HUDEP-2 (cell line): ENCODE results near the gene SCN1B.
A peak's percentile ranks its signal among the peaks of the same experiment; 100 is the strongest.

Source experiments
- DNase-seq, 76 experiments: peaks; one replicate each; lab custom pipeline; 2025; ENCODE audit not compliant: unreplicated experiment in 76 of 76; lab: John Stamatoyannopoulos, UW

Gene SCN1B

DNA sequence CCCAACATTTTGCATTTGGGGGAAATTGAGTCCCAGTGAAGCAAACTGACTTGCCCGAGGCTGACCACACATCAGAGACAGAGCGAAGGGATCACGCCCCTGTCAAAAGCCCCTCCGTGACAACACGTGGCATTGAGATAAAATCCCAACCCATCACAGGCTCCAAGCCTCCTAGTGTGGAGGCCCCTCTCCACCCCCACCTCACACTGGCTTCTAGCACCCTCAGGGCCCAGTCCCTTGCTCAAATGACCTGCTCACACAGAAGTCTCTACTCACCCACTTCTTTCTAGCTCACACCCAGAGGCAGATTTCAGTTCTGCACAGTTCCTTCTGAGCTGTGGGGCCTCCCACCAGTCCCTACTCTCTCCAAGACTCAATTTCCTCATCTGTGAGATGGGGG is 21.5 kb downstream of the SCN1B start:
- DNase-seq: no peak

- DNase-seq: no peak
These were observed 22.4 kb downstream of the SCN1B start for GRCh38 chr19:35052599-35053190.

GRCh38 chr19:35053667-35054293 is 23.5 kb downstream of the SCN1B start:
- DNase-seq: no peak

DNA sequence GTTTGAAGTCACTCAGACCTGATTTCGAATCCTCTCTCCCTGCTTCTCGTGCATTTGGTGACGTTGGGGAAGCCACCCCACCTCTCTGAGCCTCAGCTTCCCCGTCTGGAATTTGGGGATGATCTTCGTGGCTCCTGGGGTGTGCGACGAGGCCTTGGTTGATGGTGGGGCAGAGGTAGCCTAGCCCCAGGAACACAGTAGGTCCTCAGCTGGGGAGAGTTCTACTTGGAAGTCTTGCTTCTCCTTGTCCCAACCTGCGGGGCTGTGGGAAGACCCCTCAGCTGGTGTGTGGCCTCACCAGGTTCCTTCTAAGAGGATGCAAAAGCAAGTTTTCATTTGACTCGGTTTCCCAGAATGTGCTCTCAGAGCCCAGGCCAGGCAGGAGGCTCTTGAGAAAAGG is 24.4 kb downstream of the SCN1B start:
- no peak for DNase-seq

- no peak for DNase-seq
These were observed 25.5 kb downstream of the SCN1B start for GRCh38 chr19:35055715-35056179.

DNA sequence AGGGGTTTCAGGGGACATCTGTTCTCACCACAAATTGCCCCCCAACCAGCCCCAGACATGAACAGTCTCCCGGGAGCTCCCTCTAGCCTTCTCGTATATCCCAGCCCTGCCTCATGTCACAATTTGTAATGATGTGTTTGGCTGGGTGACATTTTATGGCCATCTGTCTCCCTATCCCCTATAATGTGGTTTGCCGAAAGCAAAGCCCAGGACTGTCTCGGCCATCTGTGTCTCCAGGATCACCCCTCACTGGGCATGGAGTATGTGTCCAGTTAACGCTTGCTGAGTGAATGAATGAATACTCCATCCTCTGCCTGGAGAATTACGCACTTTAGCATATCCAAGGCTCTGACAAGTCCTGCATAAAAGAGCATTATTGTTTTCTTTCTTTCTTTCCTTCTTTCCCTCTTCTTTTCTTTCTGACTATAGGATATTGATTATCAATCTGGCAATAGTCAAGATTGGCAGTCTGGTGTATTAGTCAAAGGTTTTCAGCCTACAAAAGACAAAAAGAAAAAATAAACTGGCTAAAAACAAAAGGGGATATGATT is 26.3 kb downstream of the SCN1B start:
- DNase-seq: no peak

- DNase-seq: no peak
These were observed 28.1 kb downstream of the SCN1B start for GRCh38 chr19:35058370-35058769.

DNA sequence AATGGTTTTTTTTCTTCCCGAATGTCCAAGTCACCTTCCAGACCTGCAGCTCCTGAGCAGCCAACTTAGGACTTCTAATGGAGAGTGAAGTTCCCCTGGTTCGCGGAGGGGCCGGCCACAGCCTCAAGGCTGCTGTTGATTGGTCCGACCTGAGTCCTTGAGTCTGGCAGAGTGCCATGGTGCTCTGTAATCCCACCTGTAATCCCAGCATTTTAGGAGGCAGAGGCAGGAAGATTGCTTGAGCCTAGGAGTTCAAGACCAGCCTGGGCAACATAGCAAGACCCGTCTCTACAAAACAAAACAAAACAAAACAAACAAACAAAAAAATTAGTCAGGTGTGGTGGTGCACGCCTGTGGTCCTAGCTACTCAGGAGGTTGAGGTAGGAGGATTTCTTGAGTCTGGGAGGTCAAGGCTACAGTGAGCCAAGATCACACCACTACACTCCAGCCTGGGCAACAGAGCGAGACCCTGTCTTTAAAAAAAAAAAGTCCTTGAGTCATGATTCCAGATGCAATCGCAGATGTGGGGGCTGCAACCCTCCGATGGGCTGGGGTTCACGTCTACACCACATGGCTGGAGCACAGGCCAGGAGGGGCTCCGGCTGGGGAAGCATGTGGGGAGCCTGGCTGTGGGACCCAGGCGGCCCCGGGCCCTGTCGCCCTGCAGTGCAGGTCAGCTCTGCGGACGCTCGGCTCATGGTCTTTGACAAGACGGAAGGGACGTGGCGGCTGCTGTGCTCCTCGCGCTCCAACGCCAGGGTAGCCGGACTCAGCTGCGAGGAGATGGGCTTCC is 28.9 kb downstream of the SCN1B start:
- DNase-seq: no peak

DNA sequence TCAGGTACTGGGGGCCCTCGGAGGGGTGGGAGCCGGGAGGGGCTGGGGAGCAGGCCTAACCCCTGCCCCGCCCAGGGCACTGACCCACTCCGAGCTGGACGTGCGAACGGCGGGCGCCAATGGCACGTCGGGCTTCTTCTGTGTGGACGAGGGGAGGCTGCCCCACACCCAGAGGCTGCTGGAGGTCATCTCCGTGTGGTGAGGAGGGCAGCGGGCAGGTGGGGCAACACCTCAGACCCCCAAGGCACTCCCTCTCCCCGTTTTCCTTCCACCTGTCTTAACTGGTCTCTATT is 29.5 kb downstream of the SCN1B start:
- no peak for DNase-seq

- no peak for DNase-seq
These were observed 30.0 kb downstream of the SCN1B start for GRCh38 chr19:35060160-35060855.

- no peak for DNase-seq
These were observed 31.5 kb downstream of the SCN1B start for GRCh38 chr19:35061583-35062373.

GRCh38 chr19:35062942-35063341 is 32.7 kb downstream of the SCN1B start:
- no peak for DNase-seq

DNA sequence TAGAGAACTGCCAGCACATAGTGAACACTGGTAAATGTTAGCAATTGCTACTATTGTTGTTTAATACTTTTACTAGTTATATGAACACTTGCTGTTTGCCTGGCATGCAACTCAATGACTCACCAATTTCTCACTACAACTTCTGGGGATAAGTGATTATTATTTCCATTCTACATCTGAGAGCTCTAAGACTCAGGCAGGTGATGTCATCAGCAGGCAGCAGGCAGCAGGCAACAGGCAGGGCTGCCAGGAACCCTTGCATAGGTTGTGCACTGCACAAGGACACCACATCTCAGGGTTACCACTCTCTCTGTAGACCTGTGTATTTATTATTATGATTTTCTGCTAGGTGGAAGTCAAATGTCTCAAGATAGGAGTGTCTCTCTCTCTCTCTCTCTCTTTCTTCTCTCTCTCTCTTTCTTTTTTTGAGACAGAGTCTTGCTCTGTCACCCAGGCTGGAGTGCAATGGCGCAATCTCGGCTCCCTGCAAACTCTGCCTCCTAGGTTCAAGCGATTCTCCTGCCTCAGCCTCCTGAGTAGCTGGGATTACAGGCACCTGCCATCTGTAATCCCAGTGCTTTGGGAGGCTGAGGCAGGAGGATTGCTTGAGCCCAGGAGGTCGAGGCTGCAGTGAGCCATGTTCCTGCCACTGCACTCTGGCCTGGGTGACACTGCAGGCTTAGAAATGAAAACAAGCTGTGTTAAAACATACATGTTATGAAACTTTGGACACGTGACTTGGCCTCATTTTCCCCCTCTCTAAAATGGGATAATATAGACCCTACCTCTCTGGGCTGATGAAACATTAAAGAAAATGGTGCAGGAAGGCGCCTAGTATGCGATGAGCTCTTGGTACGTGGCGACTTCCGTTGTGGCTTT is 33.9 kb downstream of the SCN1B start:
- DNase-seq: peak in 5 of 76 experiments; percentile 13 to 28 (median 16)

DNA sequence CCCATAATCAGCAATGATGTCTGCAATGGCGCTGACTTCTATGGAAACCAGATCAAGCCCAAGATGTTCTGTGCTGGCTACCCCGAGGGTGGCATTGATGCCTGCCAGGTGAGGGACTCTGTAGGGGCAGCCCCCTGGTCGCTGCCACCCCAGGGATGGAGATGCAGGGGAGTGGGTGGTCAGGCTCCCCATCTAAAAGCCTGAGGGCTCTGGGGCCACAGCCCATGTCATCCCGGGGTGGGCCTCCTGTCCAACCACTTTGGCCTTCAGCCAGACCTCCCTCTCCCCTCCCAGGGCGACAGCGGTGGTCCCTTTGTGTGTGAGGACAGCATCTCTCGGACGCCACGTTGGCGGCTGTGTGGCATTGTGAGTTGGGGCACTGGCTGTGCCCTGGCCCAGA is 35.3 kb downstream of the SCN1B start:
- no peak for DNase-seq

DNA sequence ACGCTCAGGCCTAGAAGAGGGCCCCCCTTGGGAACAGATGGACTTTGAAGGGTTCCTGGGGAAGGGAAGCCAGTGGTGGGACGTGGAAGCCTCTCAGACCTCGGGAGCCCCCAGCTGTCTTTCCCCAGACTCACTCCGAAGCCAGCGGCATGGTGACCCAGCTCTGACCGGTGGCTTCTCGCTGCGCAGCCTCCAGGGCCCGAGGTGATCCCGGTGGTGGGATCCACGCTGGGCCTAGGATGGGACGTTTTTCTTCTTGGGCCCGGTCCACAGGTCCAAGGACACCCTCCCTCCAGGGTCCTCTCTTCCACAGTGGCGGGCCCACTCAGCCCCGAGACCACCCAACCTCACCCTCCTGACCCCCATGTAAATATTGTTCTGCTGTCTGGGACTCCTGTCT is 35.9 kb downstream of the SCN1B start:
- DNase-seq: no peak

GRCh38 chr19:35066691-35067563 is 36.7 kb downstream of the SCN1B start:
- DNase-seq: peak in 74 of 76 experiments; percentile 29 to 93 (median 84)

GRCh38 chr19:35068941-35069634 is 38.8 kb downstream of the SCN1B start:
- DNase-seq: no peak

DNA sequence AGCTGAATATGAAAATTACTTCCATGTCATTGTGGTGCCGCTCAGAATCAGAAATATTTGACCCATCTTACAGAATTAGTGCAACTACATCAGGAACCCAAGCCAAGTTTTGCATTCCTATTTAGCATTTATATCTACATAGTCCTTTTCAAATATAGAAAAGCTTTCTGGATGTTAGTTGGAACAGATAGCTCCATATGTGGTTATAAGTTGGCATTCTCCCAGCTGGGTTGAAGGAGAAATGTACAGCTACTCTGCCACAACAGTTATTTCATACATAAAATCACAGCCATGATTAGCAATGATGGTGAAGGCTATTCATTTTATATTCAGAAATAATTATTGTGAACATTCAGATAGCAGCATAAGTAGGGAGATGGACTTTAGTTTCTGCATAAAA is 39.4 kb downstream of the SCN1B start:
- DNase-seq: no peak
